Measurements from ENCODE around the gene EN1.

- TF ChIP-seq, protein P1, sequence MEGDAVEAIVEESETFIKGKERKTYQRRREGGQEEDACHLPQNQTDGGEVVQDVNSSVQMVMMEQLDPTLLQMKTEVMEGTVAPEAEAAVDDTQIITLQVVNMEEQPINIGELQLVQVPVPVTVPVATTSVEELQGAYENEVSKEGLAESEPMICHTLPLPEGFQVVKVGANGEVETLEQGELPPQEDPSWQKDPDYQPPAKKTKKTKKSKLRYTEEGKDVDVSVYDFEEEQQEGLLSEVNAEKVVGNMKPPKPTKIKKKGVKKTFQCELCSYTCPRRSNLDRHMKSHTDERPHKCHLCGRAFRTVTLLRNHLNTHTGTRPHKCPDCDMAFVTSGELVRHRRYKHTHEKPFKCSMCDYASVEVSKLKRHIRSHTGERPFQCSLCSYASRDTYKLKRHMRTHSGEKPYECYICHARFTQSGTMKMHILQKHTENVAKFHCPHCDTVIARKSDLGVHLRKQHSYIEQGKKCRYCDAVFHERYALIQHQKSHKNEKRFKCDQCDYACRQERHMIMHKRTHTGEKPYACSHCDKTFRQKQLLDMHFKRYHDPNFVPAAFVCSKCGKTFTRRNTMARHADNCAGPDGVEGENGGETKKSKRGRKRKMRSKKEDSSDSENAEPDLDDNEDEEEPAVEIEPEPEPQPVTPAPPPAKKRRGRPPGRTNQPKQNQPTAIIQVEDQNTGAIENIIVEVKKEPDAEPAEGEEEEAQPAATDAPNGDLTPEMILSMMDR (conservative IDR thresholded peaks at IDR 0.05; ENCODE audit: low read length): no peak
- no peak for TF ChIP-seq EZH2phosphoT487 (IDR thresholded peaks at IDR 0.05; ENCODE audit: borderline replicate concordance)
These were observed 8.2 kb upstream of the EN1 start for GRCh38 chr2:118855451-118856279.

Measured in Loucy (cell line).